Activated CD4-positive, alpha-beta T cell treated with anti-CD3 and anti-CD28 coated beads, Interleukin-2, amount 50 U/mL, for 4 hours (primary cell): ENCODE data around the gene ST7.

Experiments used
- DNase-seq, 2 experiments: peaks; one replicate each; pipeline ENCODE4 v3.0.0-alpha.2; 2020

Gene ST7

GRCh38 chr7:117202511-117202910, 249.2 kb downstream of the ST7 start:
- no peak for DNase-seq

DNA sequence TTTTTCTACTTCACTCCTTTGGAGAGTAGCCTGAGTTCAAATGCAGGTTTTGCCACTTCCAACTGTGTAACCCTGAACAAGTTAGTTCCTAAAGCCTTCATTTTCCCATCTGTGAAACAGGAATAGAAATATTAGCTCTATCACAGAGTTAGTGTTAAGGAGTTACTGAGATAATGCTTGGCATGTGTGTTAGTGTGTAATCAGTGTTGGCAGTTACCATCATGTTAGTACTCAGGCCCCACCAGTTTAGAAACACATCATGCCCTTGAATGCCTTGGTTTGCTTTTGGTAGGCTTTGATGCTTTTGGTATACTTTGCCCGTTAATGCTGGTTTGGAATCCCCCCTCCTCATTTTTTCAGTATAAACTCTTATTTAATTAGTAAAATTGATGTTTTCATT, 249.9 kb downstream of the ST7 start:
- DNase-seq = no peak

DNA sequence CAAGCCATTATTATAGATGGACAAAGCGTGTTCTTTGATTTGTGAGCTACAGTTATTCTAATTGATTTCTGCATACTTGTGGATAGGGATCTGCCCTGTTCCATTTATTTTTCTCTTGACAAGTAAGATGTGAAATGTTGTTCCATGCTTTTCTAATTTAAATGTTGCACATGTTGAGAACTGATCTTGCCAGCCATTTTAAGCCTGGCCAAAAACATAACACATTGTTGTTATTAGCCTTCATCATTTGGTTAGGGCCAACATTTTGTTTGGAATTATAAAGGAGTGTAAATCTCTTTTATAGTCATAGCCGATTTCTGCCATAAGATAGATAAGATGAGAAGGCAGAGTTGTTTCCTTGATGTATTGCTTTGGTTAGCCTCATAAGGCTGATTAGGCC, 252.6 kb downstream of the ST7 start:
- no peak for DNase-seq

DNA sequence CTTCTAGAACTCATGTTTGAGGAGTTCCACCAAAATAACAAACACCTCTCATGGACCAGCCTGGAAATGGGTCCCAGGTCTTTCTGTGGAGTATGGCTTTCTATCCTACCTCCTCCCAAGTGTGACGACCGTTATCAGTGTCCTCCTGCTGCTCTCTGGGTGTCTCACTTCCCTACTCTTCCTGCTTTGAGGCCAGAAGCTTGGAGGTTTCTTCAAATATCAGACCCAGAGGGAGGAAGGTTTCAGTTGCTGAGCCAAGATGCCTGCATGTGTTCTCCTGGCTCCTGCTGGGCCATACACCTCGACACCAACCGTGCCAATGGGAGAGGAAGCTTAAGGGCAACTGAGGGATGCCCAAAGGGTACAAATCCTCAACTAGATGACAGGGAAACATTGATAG, 255.0 kb downstream of the ST7 start:
- DNase-seq = no peak

- no peak for DNase-seq
These were observed 257.1 kb downstream of the ST7 start for GRCh38 chr7:117210397-117210796.

DNA sequence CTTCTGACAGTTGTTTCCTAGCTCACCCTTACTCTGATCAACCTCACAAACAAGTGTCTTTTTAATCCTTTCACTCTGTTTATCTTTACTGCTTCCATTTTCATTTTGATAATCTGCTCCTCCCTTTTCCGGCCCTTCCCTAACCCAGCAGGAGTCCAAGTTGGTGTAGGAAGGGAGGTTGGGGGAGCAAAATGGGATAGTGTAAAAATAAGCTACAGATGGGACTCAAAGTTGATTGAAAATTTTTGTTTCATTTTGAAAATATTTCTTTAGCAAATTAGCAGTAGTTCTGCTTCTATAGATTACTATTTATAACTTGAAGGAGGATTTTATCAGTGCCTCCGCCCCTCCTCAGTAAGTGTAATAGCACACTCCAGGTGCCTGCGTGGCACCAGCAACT, 257.6 kb downstream of the ST7 start:
- no peak for DNase-seq

GRCh38 chr7:117211614-117212013, 258.3 kb downstream of the ST7 start:
- no peak for DNase-seq

GRCh38 chr7:117212969-117213877, 259.9 kb downstream of the ST7 start:
- peak; percentile 5 to 17 for DNase-seq

DNA sequence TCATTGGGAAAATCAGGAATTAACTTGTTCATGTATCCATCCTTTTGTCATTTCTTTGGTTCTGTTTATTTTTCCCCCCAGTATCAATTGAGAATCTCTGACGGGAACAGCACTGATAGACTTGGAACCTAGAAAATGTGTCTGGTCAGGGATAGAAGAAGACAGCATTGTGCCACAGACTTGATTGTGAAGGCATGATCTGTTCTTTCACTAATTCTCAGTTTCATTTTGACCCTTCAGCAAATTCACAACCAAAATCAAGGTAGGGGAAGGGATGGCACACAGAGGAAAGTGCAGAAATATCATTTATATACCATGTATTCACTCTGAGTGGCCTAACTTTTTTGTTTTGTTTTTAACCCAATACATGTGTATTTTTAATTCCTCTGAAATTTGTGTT, 262.7 kb downstream of the ST7 start:
- DNase-seq = no peak

- DNase-seq = no peak
These were observed 263.3 kb downstream of the ST7 start for GRCh38 chr7:117216436-117217069.

- DNase-seq = no peak
These were observed 264.1 kb downstream of the ST7 start for GRCh38 chr7:117217106-117218035.

DNA sequence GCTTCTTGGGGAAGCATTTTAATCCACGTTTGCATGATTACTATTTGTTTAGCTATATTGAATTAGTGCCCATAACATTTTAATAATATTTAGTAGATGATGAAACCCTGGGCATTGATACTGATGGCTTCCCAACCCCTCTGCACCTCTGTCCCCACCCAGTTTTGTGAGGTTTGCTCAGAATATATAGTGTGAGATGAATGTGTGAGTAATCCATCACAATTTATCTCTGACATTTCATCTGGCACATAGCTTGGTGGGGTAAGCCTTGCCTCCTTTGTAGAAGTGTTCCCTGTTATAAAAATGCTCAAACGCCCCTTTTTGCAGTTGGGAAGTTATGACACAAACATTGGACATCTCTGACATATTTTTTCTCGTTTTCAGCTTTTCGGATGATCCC, 265.4 kb downstream of the ST7 start:
- no peak for DNase-seq

DNA sequence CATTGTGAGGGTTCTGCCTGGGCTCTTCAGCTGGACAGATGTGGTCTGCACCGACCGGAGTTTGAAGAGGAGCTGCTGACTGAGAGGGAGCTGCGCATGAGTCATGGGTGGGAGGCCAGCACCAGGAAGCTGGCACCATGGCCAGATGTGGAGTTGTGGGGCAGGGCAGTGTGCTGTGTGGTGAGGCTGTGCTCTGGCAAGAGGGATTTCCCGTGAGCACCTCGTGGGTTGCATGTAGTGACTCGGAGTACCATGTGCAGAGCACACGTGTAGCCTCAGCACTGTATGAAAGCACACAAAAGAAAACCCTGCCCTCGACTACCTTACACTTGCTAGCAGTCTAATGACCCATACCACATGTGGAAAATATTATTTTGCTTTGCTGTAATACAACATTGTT, 266.2 kb downstream of the ST7 start:
- no peak for DNase-seq

- DNase-seq = no peak
These were observed 267.5 kb downstream of the ST7 start for GRCh38 chr7:117220836-117221235.

DNA sequence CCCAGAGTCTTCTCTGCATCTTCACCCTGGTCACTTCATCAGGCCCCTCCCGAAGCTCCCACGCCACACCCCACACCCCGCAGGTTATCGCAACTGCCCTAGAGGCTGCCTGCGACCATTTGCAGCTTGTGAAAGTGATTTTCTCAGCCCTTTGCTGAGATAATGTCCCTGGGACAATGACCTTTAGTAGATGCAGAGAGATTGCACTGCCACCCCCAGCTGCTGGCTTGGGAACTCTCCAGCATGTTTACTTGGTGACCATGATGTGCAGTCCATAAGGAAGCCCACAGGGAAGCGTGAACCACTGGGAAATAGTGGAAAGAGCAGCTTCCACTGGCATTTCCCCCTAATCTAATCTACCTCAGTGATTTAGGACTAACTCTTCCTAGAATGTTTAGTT, 272.2 kb downstream of the ST7 start:
- no peak for DNase-seq

DNA sequence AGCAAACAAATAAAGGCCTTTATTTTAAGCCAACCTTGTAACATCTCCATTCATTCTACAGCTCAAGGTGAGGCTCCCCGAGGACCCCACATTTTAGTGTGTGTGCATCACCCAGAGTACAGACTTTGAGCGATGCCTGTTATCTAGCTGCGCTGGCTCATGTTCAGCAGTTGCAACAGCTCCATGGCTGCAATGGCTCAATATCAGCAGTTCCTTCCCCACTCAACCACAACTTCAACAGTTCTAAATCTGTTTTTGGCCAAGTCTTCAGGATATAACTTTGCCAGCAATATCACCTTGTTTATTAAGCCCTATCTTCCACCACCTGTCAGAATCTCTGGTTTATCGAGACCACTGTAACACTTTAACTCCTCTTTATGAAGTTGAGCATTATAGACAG, 273.8 kb downstream of the ST7 start:
- DNase-seq = no peak

DNA sequence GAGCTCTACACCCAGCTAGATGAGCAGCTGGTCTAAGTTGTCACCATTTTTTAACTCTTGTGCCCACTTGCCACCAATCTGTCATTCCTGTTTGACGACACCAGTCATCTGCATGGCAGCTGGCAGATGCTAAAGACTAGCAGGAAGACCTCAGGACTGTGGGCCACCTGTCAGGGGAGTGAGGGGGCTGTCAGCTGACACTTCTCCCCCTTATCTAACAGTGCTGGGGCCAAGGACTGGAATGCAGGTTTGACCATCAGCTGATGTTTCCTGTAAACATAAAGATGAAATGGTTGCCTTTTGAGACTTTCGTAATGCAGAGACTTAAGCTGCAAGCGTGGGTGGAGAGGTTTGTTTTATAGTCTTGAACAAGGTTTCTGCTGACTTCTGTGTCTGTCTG, 276.0 kb downstream of the ST7 start:
- no peak for DNase-seq

- no peak for DNase-seq
These were observed 277.2 kb downstream of the ST7 start for GRCh38 chr7:117230276-117231046.

GRCh38 chr7:117231047-117231359, 277.7 kb downstream of the ST7 start:
- no peak for DNase-seq

DNA sequence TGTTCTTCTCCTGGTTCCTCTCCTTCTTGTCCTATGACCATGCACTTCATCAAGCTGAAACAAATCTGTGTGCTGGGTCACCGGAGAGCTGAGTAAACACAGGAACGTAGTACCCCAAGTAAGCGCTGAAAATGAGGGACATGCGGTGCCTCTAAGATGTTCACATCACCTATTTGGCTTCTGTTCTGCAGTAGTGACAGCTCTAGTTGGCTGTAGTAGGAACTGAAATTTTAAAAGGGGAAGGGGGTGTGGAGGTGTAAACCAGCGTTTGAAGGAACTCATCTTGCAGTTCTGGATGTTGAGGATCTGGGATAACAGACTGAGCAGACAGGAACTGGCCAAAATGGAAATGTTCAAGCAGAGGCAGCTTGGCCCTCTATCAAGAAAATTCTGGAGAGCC, 284.3 kb downstream of the ST7 start:
- no peak for DNase-seq

DNA sequence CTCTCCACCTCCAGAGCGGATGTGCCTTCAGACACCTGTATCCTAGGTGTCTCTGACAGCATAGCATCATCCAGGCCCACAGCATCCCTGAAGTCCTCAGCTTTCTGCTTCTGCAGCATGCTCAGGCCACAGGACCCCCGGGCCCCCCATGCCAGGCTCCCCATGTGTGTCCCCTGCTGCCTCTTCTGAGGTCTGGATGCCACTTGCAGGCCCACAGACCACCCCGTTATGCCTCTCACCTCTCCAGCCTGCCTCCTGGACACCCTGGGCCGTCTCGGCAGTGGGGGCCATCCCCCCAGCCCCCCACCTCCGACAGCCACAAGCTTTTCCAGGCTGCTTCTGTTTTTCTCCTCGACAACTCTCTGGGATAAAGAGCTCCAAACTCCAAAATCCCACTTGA, 285.2 kb downstream of the ST7 start:
- DNase-seq = no peak

DNA sequence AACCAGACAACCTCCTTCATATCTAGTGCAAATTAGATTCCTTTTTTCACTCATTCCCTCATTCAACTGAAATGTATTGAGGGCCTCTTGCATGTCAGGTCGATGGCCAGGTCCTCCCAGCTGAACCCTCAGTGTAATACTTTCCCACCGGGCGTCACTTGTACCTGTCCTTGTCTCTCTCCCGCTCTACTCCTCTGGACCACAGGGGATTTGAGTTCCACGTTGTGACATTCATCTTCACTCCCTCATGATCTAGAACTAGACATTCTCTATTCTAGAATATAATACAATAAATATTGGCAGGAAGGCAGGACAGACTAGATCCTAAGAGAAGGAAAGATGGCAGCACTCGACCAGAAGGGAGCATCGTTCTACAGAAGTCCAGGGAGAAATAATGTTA, 285.6 kb downstream of the ST7 start:
- no peak for DNase-seq

- no peak for DNase-seq
These were observed 287.8 kb downstream of the ST7 start for GRCh38 chr7:117241088-117241487.
